Activated CD4-positive, alpha-beta T cell treated with anti-CD3 and anti-CD28 coated beads for 48 hours (primary cell): ENCODE results near the gene NUPR2.
"Not testable (repeated sequence)": the region's sequence is repeated elsewhere in the genome, so short reads cannot be mapped to it uniquely, and the experiment has no call there.

Experiments
- DNase-seq: peaks from one replicate; pipeline ENCODE4 v3.0.0-alpha.2; 2020

The NUPR2 gene

GRCh38 chr7:56115852-56116538 is at the start of gene NUPR2:
Gene NUPR2, minus strand, starts transcription at chr7:56116417. Its CDS starts 103 bp downstream, at chr7:56116314.
- no peak for DNase-seq

DNA sequence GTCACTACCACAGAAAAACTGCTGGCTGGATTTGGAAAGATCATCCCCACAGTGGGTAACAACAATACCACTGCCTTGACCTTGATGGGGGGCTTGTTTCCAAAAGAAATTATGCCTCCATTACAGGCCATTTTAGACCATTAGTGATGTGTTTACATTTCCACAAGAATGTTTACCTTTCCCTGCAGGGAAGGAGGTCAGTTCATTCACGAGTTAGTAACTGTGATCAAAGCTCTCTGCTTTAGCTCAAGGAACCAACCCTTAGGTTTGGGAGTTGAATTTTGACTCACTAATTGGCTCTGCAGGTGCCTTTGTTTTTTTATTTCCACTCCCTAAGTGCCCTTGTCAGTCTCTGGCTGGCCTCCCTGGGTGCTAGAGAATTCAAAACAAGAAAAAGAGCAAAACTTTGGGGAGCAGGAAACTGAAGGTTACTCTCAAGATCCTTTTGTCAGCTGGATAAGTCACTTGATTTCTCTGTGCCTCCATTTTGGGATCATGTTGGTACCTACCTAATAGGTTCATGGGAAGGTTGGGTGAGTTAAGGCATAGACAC is 41.1 kb upstream of the NUPR2 start:
- DNase-seq: no peak

DNA sequence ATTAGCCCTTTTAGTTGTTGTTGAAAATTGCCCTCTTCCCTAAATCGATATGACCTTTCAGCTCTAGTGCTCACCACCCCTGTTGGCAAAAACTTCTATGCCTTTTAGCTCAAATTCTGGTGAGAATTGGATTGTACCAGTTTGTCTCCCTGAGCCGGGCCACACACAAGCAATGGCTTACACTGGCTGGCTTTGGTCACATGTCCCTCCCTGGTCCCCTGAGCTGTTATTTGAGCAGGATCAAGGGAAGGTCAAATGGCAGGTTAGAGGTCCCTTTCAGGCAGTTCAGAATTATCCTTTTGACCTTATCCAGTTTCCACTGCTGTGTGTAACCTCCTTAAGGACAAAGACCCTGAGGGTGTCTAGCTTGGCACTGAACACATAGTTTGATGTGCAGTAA is 14.8 kb upstream of the NUPR2 start:
- DNase-seq: not testable (repeated sequence)

GRCh38 chr7:56127241-56127975 is 11.2 kb upstream of the NUPR2 start:
- no peak for DNase-seq

GRCh38 chr7:56125831-56126230 is 9.6 kb upstream of the NUPR2 start:
- no peak for DNase-seq

DNA sequence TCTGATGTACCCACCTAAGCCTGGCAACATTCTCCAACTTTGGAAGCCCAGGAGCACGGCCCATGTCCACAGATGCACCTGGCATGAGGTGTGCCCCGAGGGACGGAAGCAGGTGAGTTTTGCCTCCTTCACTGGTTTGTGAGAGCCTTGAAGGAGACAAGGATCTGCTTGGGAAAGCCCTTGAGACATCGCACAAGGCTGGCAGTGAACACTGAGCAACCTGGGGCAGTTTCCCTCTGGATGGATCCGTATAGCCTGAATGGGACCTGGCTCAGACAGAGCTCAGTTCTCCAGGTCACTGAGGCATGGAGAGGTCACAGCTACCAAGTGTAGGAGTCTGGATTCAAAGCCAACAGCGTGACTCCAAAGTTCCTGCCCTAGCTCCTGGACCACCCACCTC is 8.8 kb upstream of the NUPR2 start:
- DNase-seq: no peak

- DNase-seq: no peak
Measured at GRCh38 chr7:56121440-56121839, 5.2 kb upstream of the NUPR2 start.

DNA sequence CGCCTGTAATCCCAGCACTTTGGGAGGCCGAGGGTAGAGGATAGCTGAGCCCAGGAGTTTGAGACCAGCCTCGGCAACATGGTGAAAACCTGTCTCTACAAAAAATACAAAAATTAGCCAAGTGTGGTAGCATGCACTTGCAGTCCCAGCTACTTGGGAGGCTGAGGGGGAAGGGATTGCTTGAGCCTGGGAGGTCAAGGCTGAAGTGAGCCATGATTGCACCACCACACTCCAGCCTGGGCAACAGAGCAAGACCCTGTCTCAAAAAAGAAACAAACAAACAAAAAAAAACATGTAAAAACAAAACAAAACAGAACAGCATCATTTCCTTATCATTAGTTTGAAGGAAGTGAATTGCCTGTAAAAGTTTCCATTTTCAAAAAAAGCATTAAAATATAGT is 4.0 kb downstream of the NUPR2 start:
- DNase-seq: not testable (repeated sequence)

- DNase-seq: peak; percentile 20
Measured at GRCh38 chr7:56110611-56111010, 5.6 kb downstream of the NUPR2 start.

- DNase-seq: no peak
Measured at GRCh38 chr7:56107954-56108258, 8.3 kb downstream of the NUPR2 start.

- DNase-seq: peak; percentile 95
Measured at GRCh38 chr7:56106108-56107073, 9.8 kb downstream of the NUPR2 start, which contains the start of gene CHCHD2. Gene CHCHD2, minus strand, starts transcription at chr7:56106476. Its CDS starts 63 bp downstream, at chr7:56106413.

GRCh38 chr7:56105508-56105907 is 10.7 kb downstream of the NUPR2 start:
- DNase-seq: peak; percentile 41

DNA sequence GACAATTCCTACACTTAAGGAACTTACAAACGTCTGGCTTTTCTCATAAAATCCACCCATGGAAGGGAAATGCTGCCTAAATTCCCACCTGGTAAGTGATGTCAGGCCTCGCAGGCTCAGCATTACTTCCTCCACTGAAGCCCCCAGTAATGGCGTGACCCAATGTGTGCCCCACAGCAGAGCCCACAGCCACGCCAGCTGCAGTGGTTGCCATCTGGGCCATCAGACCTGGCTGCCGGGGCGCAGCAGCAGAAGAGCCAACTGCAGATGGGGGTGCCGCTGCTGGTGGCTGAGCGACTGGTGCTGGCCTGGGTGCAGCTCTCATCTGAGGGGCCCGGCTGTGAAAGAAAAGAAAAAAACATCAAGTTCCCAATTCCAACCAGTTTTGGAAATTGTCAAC is 12.1 kb downstream of the NUPR2 start:
- not testable (repeated sequence) for DNase-seq

- DNase-seq: no peak
Measured at GRCh38 chr7:56099653-56100052, 16.6 kb downstream of the NUPR2 start.

DNA sequence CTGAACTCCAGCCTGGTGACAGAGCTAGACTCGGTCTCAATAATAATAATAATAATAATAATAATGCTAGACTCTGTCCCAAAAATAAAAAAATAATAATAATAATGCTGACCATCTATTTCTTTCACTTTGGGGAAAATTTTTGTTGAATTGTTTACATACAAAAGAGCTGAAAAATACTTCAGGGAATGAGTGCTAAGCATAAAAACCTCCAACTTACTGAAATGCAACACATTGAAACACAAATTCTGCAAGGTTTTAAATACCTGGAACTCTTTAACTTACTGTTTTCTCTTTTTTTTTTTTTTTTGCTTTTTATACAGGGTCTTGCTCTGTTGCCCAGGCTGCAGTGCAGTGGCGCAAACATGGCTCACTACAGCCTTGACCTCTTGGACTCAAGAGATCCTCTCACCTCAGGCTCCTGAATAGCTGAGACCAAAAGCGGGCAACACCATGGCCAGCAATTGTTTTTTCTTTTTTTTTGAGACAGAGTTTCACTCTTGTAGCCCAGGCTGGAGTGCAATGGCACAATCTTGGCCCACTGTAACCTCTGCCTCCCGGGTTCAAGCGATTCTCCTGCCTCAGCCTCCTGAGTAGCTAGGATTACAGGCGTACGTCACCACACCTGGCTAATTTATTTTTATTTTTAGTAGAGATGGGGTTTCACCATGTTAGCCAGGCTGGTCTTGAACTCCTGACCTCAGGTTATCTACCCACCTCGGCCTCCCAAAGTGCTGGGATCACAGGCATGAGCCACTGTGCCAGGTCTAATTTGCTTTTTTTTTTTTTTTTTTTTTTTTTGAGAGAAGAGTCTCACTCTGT is 17.8 kb downstream of the NUPR2 start:
- not testable (repeated sequence) for DNase-seq

- DNase-seq: no peak
Measured at GRCh38 chr7:56097700-56098099, 18.5 kb downstream of the NUPR2 start.

DNA sequence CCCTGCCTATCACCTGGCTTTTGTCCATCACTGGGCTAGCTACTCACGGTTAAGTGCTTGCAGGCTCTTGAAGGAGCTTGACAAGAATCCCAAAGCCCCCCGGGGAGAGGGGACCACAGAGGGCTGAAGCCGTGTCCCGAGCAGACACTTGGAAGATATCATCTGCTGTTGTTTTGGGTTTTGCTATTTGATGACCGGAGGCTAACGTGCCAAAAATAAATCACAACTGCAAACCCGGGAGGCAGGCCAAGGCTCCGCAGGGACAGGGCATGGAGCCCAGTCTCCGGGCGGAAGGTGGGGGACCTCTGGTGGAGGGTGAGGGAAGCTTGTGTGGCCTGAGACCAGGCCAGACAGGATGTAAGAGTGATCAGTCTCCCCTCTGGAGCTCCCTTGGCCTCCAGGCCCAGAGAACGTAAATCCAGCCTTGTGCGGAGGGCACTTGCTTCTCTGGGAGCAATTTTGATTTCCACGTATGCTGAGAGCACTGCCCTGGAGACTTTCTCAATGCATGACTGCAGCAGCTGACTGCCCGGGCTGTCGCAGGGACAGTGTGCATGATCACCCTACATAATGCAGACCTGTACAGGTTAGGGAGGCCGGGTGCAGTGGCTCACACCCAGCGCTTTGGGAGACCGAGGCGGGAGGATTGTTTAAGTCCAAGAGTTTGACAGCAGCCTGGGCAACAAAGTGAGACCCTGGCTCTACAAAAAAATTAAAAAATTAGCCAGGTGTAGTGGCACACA is 23.3 kb downstream of the NUPR2 start, which contains the start of gene PHKG1:
Gene PHKG1, minus strand, starts transcription at position 164 of the 743 bp plus-strand sequence. CDS start 4,011 bp downstream, outside the sequence.
- DNase-seq: no peak

GRCh38 chr7:56092388-56092787 is 23.8 kb downstream of the NUPR2 start:
- not testable (repeated sequence) for DNase-seq

- no peak for DNase-seq
Measured at GRCh38 chr7:56091591-56091990, 24.6 kb downstream of the NUPR2 start.

DNA sequence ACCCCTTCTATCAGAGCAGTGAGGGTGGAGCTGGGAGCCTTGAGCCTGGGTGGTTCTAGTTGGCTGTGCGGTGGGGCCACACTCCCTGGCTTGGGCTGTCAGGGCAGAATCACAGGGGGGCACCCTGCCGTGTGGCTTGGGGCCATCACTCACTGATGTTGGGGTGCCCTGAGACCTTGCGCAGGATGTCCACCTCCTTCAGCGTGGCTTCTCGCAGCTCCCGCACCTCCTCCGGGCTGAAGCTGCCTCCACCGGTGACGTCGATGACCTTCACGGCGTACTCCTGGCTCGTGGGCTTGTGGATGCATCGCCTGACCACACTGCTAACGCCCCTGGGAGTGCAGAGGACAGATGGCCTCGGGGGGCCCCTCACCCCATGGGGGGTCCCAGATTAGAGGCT is 28.8 kb downstream of the NUPR2 start:
- no peak for DNase-seq

DNA sequence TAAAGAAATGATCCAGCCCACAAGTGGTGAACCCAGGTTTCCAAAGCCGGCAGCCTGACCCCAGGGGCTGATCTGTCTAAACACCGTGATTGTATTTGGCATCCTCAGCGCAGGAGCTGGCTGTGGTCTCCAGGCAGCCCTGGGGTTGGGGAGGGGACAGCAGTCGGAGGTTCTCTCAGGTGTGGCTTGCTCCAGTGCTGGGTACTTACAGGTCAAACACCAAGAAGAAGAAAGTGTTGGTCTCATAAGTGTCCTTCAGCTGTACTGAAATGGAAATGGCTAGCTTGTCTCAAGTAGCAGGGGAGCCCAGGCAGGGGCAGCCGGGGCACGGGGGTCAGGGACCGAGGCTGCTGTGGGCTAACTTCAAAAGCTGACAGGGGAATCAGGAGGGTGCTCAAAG is 29.5 kb downstream of the NUPR2 start:
- no peak for DNase-seq
